ENCODE results near the gene EDRF1. TPM values are rescaled to one million over a fixed set of nuclear protein-coding genes. Genes with fewer than 3 reads are reported as not detected.

The EDRF1 gene
- total RNA-seq, 4 donors from 2014 or later = 4.3 to 21.2 (median 15.6) TPM

DNA sequence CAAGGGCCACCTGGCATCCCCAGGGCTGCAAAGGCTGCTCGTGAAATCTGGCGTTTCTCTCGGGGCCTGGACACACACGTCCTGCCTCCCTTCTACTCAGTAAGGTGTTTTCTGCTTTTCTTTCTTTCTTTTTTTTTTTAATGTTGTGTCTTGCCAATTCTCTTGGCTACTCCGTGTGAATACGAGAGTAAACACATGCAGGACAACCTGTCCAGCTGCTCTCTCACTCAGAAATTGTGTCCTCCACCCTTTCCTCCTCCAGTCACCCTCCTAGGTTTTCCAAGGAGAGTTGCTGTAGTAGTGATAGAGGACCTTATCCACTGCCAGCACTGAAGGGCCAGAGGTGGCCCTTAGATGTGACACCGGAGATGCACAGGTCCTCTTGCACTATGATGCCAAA lies 35.7 kb upstream of the EDRF1 start:
- Histone ChIP-seq H3K4me1 (no peaks in the 10 kb centered on the region), H3K4me3 (no peak overlapping the region), H3K9me3 (no peaks in the 10 kb centered on the region), H3K36me3 (no peaks in the 10 kb centered on the region), H3K27me3 (peaks cover 0 to 9% (median 0%) of the 10 kb centered on the region in 4 donors), H3K27ac (no peak overlapping the region)
- intact Hi-C loops (cut with DNase I) = no loop called here
- WGBS, 2 donors = 48 to 55% methylated on average over 6 to 7 of the region's 7 CpGs
- no peak for DNase-seq
- TF ChIP-seq POLR2A (IDR thresholded peaks at IDR 0.05) = no peak
- TF ChIP-seq, protein P1, sequence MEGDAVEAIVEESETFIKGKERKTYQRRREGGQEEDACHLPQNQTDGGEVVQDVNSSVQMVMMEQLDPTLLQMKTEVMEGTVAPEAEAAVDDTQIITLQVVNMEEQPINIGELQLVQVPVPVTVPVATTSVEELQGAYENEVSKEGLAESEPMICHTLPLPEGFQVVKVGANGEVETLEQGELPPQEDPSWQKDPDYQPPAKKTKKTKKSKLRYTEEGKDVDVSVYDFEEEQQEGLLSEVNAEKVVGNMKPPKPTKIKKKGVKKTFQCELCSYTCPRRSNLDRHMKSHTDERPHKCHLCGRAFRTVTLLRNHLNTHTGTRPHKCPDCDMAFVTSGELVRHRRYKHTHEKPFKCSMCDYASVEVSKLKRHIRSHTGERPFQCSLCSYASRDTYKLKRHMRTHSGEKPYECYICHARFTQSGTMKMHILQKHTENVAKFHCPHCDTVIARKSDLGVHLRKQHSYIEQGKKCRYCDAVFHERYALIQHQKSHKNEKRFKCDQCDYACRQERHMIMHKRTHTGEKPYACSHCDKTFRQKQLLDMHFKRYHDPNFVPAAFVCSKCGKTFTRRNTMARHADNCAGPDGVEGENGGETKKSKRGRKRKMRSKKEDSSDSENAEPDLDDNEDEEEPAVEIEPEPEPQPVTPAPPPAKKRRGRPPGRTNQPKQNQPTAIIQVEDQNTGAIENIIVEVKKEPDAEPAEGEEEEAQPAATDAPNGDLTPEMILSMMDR (IDR thresholded peaks at IDR 0.05) = no peak

DNA sequence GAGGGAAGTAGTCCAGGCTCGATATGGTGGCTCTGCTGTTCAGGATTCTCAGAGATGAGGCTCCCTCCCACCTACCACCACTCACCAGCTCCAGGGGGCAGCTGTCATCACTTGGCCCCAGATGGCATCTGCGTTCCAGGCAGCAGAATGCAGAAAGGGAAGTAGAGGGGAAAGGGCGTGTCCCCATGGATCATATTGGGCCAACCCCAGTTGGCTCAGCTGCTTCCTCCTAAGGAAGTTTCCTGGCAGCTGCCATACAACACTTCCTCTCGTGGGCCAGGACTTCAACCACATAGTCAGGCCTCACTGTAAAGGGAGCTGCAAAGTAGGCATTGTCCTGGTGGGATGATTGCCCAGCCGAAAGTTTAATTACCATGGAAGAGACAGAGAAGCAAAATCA lies 34.9 kb upstream of the EDRF1 start:
- TF ChIP-seq, protein P1 (IDR thresholded peaks at IDR 0.05) = no peak
- TF ChIP-seq POLR2A (IDR thresholded peaks at IDR 0.05) = no peak
- peaks cover 0 to 9% (median 0%) of the 10 kb centered on the region in 4 donors for H3K27me3 ChIP-seq

DNA sequence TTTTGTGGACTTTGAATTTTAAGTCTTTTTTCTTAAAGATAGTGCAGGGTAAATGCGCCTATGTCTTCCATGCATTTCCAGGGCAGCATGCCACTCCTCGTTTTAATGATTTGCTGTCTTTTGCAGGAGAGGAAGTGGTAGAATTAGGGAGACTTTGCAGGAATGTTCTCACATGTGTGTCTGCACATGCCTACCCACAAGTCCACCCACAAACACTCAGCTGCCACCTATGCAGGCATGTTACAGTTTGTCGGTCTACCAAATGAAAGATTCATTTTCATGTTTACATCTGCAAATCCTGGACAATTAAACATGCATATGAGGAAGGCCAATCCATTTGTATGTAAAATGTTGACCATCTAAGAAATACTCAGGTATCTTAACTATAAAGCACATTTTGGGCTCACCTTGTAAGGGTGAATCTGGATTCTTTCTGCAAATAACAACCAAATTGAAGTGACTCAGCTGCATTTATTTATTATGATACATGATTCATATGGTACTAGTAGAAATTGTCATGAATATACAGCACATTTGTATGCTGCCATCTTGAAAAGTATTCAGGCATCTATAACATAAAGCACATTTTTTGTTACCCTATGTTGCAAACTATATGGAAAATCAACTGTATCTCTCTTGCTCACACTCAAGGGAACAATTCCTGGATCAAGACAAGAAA lies 31.9 kb upstream of the EDRF1 start:
- peaks cover 0 to 3% (median 0%) of the 10 kb centered on the region in 4 donors for H3K27me3 ChIP-seq
- intact Hi-C loops (cut with DNase I) = no loop called here
- no peaks in the 10 kb centered on the region for H3K36me3 ChIP-seq
- no peak for TF ChIP-seq POLR2A (IDR thresholded peaks at IDR 0.05)
- TF ChIP-seq, protein P1 (IDR thresholded peaks at IDR 0.05) = no peak
- H3K27ac ChIP-seq = no peak overlapping the region
- no peaks in the 10 kb centered on the region for H3K9me3 ChIP-seq
- no peak for DNase-seq
- no peak overlapping the region for H3K4me3 ChIP-seq
- peaks cover 0 to 21% (median 1%) of the 10 kb centered on the region in 3 donors for H3K4me1 ChIP-seq
- 17 to 44% methylated on average over 3 of the region's 3 CpGs for WGBS, 2 donors

More for the DNA sequence above, 34.9 kb upstream of the EDRF1 start:
- intact Hi-C loops (cut with DNase I) = no loop called here
- WGBS, 2 donors = 63 to 76% methylated on average over 3 to 4 of the region's 5 CpGs
- H3K36me3 ChIP-seq = no peaks in the 10 kb centered on the region
- no peak for DNase-seq
- no peak overlapping the region for H3K4me3 ChIP-seq
- no peak overlapping the region for H3K27ac ChIP-seq
- H3K9me3 ChIP-seq = no peaks in the 10 kb centered on the region
- H3K4me1 ChIP-seq = no peaks in the 10 kb centered on the region

DNA sequence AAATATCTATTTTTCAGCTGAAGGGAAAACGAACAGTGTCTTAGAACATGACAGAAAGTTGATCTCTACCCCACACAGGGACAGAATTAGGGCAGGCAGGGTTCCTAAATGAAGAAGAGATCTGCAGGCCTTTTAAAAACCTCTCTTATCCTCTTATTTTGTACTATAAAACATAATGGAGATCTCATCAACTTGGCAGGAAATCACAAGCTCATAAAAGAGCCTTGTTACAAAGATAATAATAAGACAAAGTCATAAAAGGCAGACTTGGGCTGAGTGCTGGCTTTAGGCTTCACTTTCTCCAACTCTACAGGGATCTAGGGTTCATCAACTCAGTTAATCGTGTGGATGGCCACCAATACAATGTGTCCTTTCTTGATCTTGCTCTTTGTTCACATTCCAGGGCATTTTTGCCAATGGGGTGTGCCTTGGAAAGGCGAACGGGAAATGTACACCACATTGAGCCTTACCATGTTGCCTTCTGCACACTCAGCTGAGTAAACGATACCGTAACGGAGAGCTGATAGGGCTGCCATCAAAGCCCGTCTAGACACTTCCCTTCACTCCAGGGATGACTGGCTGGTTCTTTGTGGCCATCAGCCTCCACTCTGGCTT lies 29.4 kb upstream of the EDRF1 start:
- H3K4me3 ChIP-seq = no peak overlapping the region
- peaks cover 6 to 44% (median 6%) of the 10 kb centered on the region in 3 donors for H3K4me1 ChIP-seq
- intact Hi-C loops (cut with DNase I) = no loop called here

More for the DNA sequence above, 29.4 kb upstream of the EDRF1 start:
- TF ChIP-seq POLR2A (IDR thresholded peaks at IDR 0.05) = no peak
- TF ChIP-seq, protein P1 (IDR thresholded peaks at IDR 0.05) = no peak
- H3K27me3 ChIP-seq = no peaks in the 10 kb centered on the region
- H3K36me3 ChIP-seq = no peaks in the 10 kb centered on the region
- H3K9me3 ChIP-seq = no peaks in the 10 kb centered on the region
- no peak overlapping the region for H3K27ac ChIP-seq
- WGBS, 2 donors = 51 to 78% methylated on average over 8 of the region's 8 CpGs
- no peak for DNase-seq

All from esophagus squamous epithelium (tissue), 5 donors.